Ishikawa (cell line): ENCODE data around the gene DCHS1.
A peak's percentile ranks its signal among the peaks of the same experiment; 100 is the strongest.

Source experiments
- CEBPB ChIP-seq: IDR thresholded peaks from 2 replicates; pipeline ENCODE4 v1.6.1; 2012
- CREB1 ChIP-seq: IDR thresholded peaks from 2 replicates; pipeline ENCODE4 v1.6.1; 2012; ENCODE audit warnings: low read depth
- EGR1 ChIP-seq: IDR thresholded peaks from 2 replicates; pipeline ENCODE4 v1.6.1; 2012
- EP300 ChIP-seq: IDR thresholded peaks from 2 replicates; pipeline ENCODE4 v1.6.1; 2012; ENCODE audit warnings: borderline replicate concordance
- FOXM1 ChIP-seq: IDR thresholded peaks from 2 replicates; pipeline ENCODE4 v1.6.1; 2012; ENCODE audit warnings: low read depth, borderline replicate concordance
- MAX ChIP-seq: IDR thresholded peaks from 2 replicates; pipeline ENCODE4 v1.6.1; 2012
- NFIC ChIP-seq: IDR thresholded peaks from 2 replicates; pipeline ENCODE4 v1.6.1; 2012
- RAD21 ChIP-seq: IDR thresholded peaks from 2 replicates; pipeline ENCODE4 v1.6.1; 2012; ENCODE audit warnings: low read depth
- REST ChIP-seq: IDR thresholded peaks from 2 replicates; pipeline ENCODE4 v1.6.1; 2012; ENCODE audit warnings: low read depth, mild to moderate bottlenecking
- TAF1 ChIP-seq: IDR thresholded peaks from 2 replicates; pipeline ENCODE4 v1.6.1; 2012; ENCODE audit warnings: low read depth, mild to moderate bottlenecking
- TCF12 ChIP-seq: IDR thresholded peaks from 2 replicates; pipeline ENCODE4 v1.6.1; 2012; ENCODE audit warnings: low read depth
- TEAD4 ChIP-seq: IDR thresholded peaks from 2 replicates; pipeline ENCODE4 v1.6.1; 2012
- YY1 ChIP-seq: IDR thresholded peaks from 2 replicates; pipeline ENCODE4 v1.6.1; 2012; ENCODE audit warnings: low read depth
- ZBTB7A ChIP-seq: IDR thresholded peaks from 2 replicates; pipeline ENCODE4 v1.6.1; 2012; ENCODE audit warnings: low read depth
- TF ChIP-seq, protein P1 (sequence below): IDR thresholded peaks from 2 replicates; pipeline ENCODE4 v1.6.1; 2012

DCHS1 gene

DNA sequence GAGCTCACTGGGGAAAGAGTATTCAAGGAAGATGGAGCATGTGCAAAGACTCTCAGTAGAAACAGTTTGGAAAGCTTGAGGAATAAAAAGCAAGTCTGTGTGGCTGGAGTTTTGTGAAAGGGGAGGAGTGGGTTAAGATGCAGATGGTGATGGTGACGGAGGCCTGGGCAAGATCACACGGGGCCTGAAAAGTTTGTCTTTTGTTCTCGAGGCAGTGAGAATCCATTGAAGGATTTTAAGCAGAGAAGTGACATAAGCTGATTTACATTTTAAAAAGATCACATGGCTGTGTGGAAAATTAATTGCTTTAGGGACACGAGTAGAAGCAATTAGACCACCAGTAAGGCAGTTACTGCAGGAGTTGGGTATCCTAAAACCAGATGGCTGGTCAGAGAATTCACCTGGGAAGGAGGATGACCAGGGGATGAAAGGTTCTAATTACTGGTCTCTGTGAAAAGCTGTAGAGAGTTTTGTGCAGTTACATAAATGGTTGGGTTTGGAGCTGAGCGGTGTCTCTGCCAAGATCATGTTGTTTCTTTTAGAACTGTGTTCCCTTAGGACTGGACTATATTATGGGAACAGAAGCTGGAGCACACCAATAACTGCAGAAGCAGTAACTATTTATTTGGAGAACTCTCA, 59.3 kb downstream of the DCHS1 start:
- TF ChIP-seq REST (no peak), EP300 (no peak), EGR1 (no peak), ZBTB7A (no peak), TAF1 (no peak), CREB1 (no peak), RAD21 (no peak), NFIC (no peak), MAX (no peak), FOXM1 (no peak), CEBPB (no peak), YY1 (no peak), TCF12 (no peak), TEAD4 (no peak)
- TF ChIP-seq, protein P1, sequence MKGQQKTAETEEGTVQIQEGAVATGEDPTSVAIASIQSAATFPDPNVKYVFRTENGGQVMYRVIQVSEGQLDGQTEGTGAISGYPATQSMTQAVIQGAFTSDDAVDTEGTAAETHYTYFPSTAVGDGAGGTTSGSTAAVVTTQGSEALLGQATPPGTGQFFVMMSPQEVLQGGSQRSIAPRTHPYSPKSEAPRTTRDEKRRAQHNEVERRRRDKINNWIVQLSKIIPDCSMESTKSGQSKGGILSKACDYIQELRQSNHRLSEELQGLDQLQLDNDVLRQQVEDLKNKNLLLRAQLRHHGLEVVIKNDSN, result no peak

- TF ChIP-seq TEAD4 (no peak), NFIC (no peak)
Measured at GRCh38 chr11:6594142-6594768, 61.4 kb downstream of the DCHS1 start.

- TF ChIP-seq YY1, result no peak
Measured at GRCh38 chr11:6588018-6588417, 67.6 kb downstream of the DCHS1 start.

- no peak for TF ChIP-seq FOXM1
- no peak for TF ChIP-seq YY1
- no peak for TF ChIP-seq MAX
- no peak for TF ChIP-seq EP300
- no peak for TF ChIP-seq RAD21
- no peak for TF ChIP-seq NFIC
- TF ChIP-seq TCF12, result no peak
- TF ChIP-seq CREB1, result no peak
- no peak for TF ChIP-seq TEAD4
- no peak for TF ChIP-seq ZBTB7A
- TF ChIP-seq EGR1, result no peak
- no peak for TF ChIP-seq CEBPB
- no peak for TF ChIP-seq TAF1
- TF ChIP-seq REST, result no peak
Measured at GRCh38 chr11:6587360-6587953, 68.2 kb downstream of the DCHS1 start.

DNA sequence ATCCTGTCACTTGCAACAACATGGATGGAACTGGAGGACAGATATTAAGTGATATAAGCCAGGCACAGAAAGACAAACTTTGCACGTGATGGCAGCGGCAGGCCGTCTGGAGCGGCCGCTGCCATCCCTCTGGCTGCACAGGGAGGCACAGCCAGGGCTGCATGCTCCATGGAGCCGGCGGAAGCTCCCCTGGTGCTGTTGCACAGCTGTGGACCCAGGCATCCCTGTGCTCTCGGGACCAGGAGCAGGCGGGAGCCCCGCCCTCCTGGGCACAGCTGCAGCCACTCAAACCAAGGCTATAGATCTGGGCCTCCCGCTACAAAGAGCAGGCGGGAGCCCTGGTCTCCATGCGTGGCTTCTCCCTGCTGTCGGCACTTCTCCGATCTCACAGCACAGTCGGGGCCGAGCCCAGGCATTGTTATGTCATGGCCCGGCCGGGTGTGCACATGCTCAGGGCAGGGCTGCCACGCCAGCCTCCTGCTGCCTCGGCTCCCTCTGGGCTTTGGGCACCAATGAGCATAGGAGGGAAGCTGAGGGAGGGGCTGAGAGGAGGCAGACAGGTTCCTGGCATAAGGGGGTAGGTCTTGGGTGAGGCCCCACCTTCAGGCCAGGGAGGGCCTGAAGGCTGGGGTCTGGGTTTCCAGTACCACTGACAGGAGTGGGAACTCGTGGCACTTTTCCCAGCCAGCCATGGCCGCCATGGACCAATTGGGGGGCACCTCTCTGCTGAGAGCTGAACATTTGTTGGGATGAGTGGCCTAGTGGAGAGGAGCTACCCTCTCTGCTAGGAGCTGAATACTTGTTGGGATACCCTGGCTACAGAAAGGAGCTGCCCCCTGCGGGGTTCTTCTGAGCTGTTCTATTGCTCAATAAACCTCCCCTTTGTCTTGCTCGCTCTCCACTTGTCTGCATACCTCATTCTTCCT, 68.9 kb downstream of the DCHS1 start:
- no peak for TF ChIP-seq TEAD4
- TF ChIP-seq EGR1, result no peak
- TF ChIP-seq MAX, result peak; percentile 77; the same call in 1 of the 2 replicates
- TF ChIP-seq CREB1, result no peak
- no peak for TF ChIP-seq YY1
- peak; percentile 43; the same call in 1 of the 2 replicates for TF ChIP-seq TCF12
- TF ChIP-seq RAD21, result no peak
- TF ChIP-seq, protein P1, result no peak
- TF ChIP-seq NFIC, result no peak
- TF ChIP-seq FOXM1, result no peak
- peak; percentile 20; the same call in 1 of the 2 replicates for TF ChIP-seq CEBPB
- no peak for TF ChIP-seq ZBTB7A
- no peak for TF ChIP-seq TAF1
- TF ChIP-seq REST, result no peak
- TF ChIP-seq EP300, result no peak
